Forelimb muscle (tissue), 1 donor: ENCODE measurements around the gene OLIG2. TPM values are rescaled to one million over a fixed set of nuclear protein-coding genes. Genes with fewer than 3 reads are reported as not detected.

Experiments
- DNase-seq: peaks from one replicate; pipeline ENCODE4 v3.0.0-alpha.2; 2013; ENCODE audit warnings: low read depth
- polyA plus RNA-seq: library from polyadenylated mRNA; unstranded; fragments of 120-200 nt; gene quantifications from one replicate; pipeline ENCODE4 v1.2.1, GENCODE V29; 2013; ENCODE audit not compliant: insufficient read length

OLIG2 gene
- polyA plus RNA-seq, 1 donor = not detected

- DNase-seq = no peak
Measured at GRCh38 chr21:33019885-33020557, 5.7 kb upstream of the OLIG2 start.

- no peak for DNase-seq
Measured at GRCh38 chr21:33020558-33021100, 5.1 kb upstream of the OLIG2 start.

GRCh38 chr21:33021150-33021549 lies 4.6 kb upstream of the OLIG2 start:
- DNase-seq = no peak

GRCh38 chr21:33021667-33022066 lies 4.1 kb upstream of the OLIG2 start:
- DNase-seq = no peak

- no peak for DNase-seq
Measured at GRCh38 chr21:33022489-33022827, 3.3 kb upstream of the OLIG2 start.

- no peak for DNase-seq
Measured at GRCh38 chr21:33022828-33023573, 2.7 kb upstream of the OLIG2 start.

- no peak for DNase-seq
Measured at GRCh38 chr21:33023574-33024200, 2.0 kb upstream of the OLIG2 start.

GRCh38 chr21:33024201-33025103 lies 1.3 kb upstream of the OLIG2 start:
- no peak for DNase-seq

GRCh38 chr21:33025106-33025488 lies 638 bp upstream of the OLIG2 start:
- DNase-seq = no peak

GRCh38 chr21:33026443-33026858 lies 716 bp downstream of the OLIG2 start:
- no peak for DNase-seq

- DNase-seq = no peak
Measured at GRCh38 chr21:33026878-33027400, 1.2 kb downstream of the OLIG2 start.

- no peak for DNase-seq
Measured at GRCh38 chr21:33027401-33028286, 1.9 kb downstream of the OLIG2 start.

GRCh38 chr21:33028287-33028670 lies 2.5 kb downstream of the OLIG2 start:
- no peak for DNase-seq

- DNase-seq = no peak
Measured at GRCh38 chr21:33028773-33029384, 3.1 kb downstream of the OLIG2 start.

- no peak for DNase-seq
Measured at GRCh38 chr21:33029385-33029921, 3.7 kb downstream of the OLIG2 start.

GRCh38 chr21:33029975-33030461 lies 4.3 kb downstream of the OLIG2 start:
- no peak for DNase-seq

- no peak for DNase-seq
Measured at GRCh38 chr21:33030633-33031032, 4.9 kb downstream of the OLIG2 start.

GRCh38 chr21:33031152-33031911 lies 5.6 kb downstream of the OLIG2 start:
- DNase-seq = no peak
